Right lobe of liver (tissue), 4 donors: Measurements from ENCODE around the gene TGM4.

Source experiments
- CTCF ChIP-seq, 4 donors: fragments of 200-600 bp in 3 of 4; fragments of 450-650 bp in 1 of 4; IDR thresholded peaks; one replicate each; pipeline versions ENCODE4 v1.5.1 to v1.8.0; 2016 to 2022; ENCODE audit warnings: antibody characterized with exemption in 4 of 4, mild to moderate bottlenecking in 2 of 4
- POLR2A ChIP-seq: fragments of 450-650 bp; IDR thresholded peaks from one replicate; pipeline ENCODE4 v1.6.1; 2017; ENCODE audit warnings: antibody characterized with exemption, mild to moderate bottlenecking
- donor health status: DM: no; HTN: no; CAD: no.
- donor health status: DM: no; HTN: no; CAD: no.
- donor health status: DM: no; HTN: yes; CAD: no.

GRCh38 chr3:44924457-44925084 lies 50.2 kb downstream of the TGM4 start:
- TF ChIP-seq CTCF (IDR thresholded peaks at IDR 0.05) (no peak), POLR2A (no peak)
